Esophagus muscularis mucosa (tissue), 4 donors: ENCODE measurements around the gene PCNT.

ENCODE experiments used
- EP300 ChIP-seq: sonication (generic); formaldehyde crosslinking; IDR thresholded peaks from one replicate; pipeline ENCODE4 v1.6.1; 2017; ENCODE audit warnings: antibody characterized with exemption
- POLR2A ChIP-seq: fragments of 450-650 bp; IDR thresholded peaks from one replicate; pipeline ENCODE4 v1.6.1; 2017; ENCODE audit warnings: antibody characterized with exemption, moderate library complexity, mild to moderate bottlenecking, low read depth
- POLR2AphosphoS5 ChIP-seq, 2 donors: sonication (generic); formaldehyde crosslinking; IDR thresholded peaks; one replicate each; pipeline ENCODE4 v1.6.1; 2017; ENCODE audit warnings: antibody characterized with exemption in 2 of 2
- TF ChIP-seq, protein P1 (sequence below), 3 experiments: fragments of 200-600 bp in 2 of 3; fragments of 450-650 bp in 1 of 3; sonication (generic) in 2 of 3; IDR thresholded peaks; one replicate each; pipeline ENCODE4 v1.5.1; 2017 to 2019; ENCODE audit warnings: antibody characterized with exemption in 3 of 3, mild to moderate bottlenecking in 2 of 3, moderate library complexity in 1 of 3

DNA sequence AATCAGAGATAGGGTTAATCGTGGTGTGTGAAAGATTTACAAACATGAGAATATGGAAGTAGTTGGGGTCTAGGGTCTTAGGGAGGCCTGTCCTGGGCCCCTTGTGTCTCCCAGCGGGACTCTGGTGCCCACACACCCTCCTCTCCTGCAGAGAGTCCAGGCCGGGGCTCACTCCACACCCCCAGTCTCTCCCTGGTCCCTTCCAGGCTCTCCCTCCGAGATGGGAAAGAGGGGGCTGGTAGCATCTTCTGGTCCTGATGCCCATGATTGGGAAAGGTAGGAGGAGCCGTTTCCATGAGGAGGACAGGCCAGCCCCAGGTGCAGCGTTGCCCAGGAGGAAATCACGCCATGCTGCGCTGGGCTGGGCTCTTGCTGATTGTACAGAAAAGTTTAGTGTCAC, 26.6 kb downstream of the PCNT start:
- TF ChIP-seq EP300 = no peak
- TF ChIP-seq, protein P1, sequence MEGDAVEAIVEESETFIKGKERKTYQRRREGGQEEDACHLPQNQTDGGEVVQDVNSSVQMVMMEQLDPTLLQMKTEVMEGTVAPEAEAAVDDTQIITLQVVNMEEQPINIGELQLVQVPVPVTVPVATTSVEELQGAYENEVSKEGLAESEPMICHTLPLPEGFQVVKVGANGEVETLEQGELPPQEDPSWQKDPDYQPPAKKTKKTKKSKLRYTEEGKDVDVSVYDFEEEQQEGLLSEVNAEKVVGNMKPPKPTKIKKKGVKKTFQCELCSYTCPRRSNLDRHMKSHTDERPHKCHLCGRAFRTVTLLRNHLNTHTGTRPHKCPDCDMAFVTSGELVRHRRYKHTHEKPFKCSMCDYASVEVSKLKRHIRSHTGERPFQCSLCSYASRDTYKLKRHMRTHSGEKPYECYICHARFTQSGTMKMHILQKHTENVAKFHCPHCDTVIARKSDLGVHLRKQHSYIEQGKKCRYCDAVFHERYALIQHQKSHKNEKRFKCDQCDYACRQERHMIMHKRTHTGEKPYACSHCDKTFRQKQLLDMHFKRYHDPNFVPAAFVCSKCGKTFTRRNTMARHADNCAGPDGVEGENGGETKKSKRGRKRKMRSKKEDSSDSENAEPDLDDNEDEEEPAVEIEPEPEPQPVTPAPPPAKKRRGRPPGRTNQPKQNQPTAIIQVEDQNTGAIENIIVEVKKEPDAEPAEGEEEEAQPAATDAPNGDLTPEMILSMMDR (IDR thresholded peaks at IDR 0.05) = no peak
- TF ChIP-seq POLR2A = no peak
- no peak for TF ChIP-seq POLR2AphosphoS5 (IDR thresholded peaks at IDR 0.05)
